ENCODE data around the gene DUSP19. TPM values are rescaled to one million over a fixed set of nuclear protein-coding genes. Genes with fewer than 3 reads are reported as not detected.

DUSP19 gene
- total RNA-seq, 1 experiment from 2014 or later = 3.6 TPM

GRCh38 chr2:183091954-183092345, 13.4 kb downstream of the DUSP19 start:
- H3K4me1 Mint-ChIP-seq (ENCODE audit: low read depth, unreplicated experiment) = peaks cover 6% of the 10 kb centered on the region
- intact Hi-C loops (cut with micrococcal nuclease; ENCODE audit: unreplicated experiment) = loop anchor here (1.0 to 5.0 kb wide), 2 partner anchors 14 to 110 kb away; partner anchors contain the start of gene DUSP19
- no peaks in the 10 kb centered on the region for H3K27me3 Mint-ChIP-seq (ENCODE audit: insufficient read depth, unreplicated experiment)
- H3K4me1 ChIP-seq = peaks cover 11% of the 10 kb centered on the region
- H3K9me3 Mint-ChIP-seq (ENCODE audit: unreplicated experiment) = no peaks in the 10 kb centered on the region
- H3K27me3 ChIP-seq (replicated peaks; ENCODE audit: control insufficient read depth, insufficient read depth, low read length) = no peaks in the 10 kb centered on the region
- POLR2A ChIA-PET = no interaction called here
- no peak for DNase-seq
- H3K36me3 Mint-ChIP-seq (ENCODE audit: insufficient read depth, unreplicated experiment) = no peaks in the 10 kb centered on the region
- H3K27ac Mint-ChIP-seq (ENCODE audit: unreplicated experiment) = no peak overlapping the region
- H3K9me3 ChIP-seq = peaks cover 4% of the 10 kb centered on the region; the same call in 1 of the 2 replicates
- TF ChIP-seq, protein P1, sequence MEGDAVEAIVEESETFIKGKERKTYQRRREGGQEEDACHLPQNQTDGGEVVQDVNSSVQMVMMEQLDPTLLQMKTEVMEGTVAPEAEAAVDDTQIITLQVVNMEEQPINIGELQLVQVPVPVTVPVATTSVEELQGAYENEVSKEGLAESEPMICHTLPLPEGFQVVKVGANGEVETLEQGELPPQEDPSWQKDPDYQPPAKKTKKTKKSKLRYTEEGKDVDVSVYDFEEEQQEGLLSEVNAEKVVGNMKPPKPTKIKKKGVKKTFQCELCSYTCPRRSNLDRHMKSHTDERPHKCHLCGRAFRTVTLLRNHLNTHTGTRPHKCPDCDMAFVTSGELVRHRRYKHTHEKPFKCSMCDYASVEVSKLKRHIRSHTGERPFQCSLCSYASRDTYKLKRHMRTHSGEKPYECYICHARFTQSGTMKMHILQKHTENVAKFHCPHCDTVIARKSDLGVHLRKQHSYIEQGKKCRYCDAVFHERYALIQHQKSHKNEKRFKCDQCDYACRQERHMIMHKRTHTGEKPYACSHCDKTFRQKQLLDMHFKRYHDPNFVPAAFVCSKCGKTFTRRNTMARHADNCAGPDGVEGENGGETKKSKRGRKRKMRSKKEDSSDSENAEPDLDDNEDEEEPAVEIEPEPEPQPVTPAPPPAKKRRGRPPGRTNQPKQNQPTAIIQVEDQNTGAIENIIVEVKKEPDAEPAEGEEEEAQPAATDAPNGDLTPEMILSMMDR (IDR thresholded peaks at IDR 0.05; ENCODE audit: insufficient read depth in 1 of 2, low read depth in 1 of 2, low read length in 1 of 2, severe bottlenecking in 1 of 2, unreplicated experiment in 1 of 2) = no peak
- H3K36me3 ChIP-seq (ENCODE audit: control insufficient read depth, insufficient read depth, low read length) = no peaks in the 10 kb centered on the region
- CTCF ChIA-PET = no interaction called here
- no peak overlapping the region for H3K4me3 ChIP-seq (ENCODE audit: low read depth, low read length)
- H3K4me3 Mint-ChIP-seq (ENCODE audit: unreplicated experiment) = no peak overlapping the region
- no TSS peak for BruUV-seq (replicated peaks)

- H3K36me3 ChIP-seq (ENCODE audit: control insufficient read depth, insufficient read depth, low read length) = no peaks in the 10 kb centered on the region
- H3K9me3 ChIP-seq = peaks cover 4% of the 10 kb centered on the region; the same call in 1 of the 2 replicates
- Mint-ChIP-seq H3K27ac (ENCODE audit: unreplicated experiment) (no peak overlapping the region), H3K9me3 (ENCODE audit: unreplicated experiment) (no peaks in the 10 kb centered on the region), H3K36me3 (ENCODE audit: insufficient read depth, unreplicated experiment) (no peaks in the 10 kb centered on the region), H3K27me3 (ENCODE audit: insufficient read depth, unreplicated experiment) (no peaks in the 10 kb centered on the region), H3K4me1 (ENCODE audit: low read depth, unreplicated experiment) (peaks cover 6% of the 10 kb centered on the region), H3K4me3 (ENCODE audit: unreplicated experiment) (no peak overlapping the region)
- CTCF ChIA-PET = interaction anchor here (0.6 to 1.3 kb wide), 4 partner anchors 327 to 427 kb away, joined by 3 to 5 read pairs (median 4); no protein-coding TSS in a partner anchor
- BruUV-seq (replicated peaks) = no TSS peak
- DNase-seq = peak in 1 of 2 experiments; percentile 14
- H3K4me3 ChIP-seq (ENCODE audit: low read depth, low read length) = no peak overlapping the region
- intact Hi-C loops (cut with micrococcal nuclease; ENCODE audit: unreplicated experiment) = loop anchor here (1.0 to 5.0 kb wide), 4 partner anchors 112 to 427 kb away; no protein-coding TSS in a partner anchor
- POLR2A ChIA-PET = no interaction called here
- TF ChIP-seq, protein P1 (IDR thresholded peaks at IDR 0.05; ENCODE audit: insufficient read depth in 1 of 2, low read depth in 1 of 2, low read length in 1 of 2, severe bottlenecking in 1 of 2, unreplicated experiment in 1 of 2) = peak in 1 of 2 experiments; percentile 12
- peaks cover 11% of the 10 kb centered on the region for H3K4me1 ChIP-seq
- no peaks in the 10 kb centered on the region for H3K27me3 ChIP-seq (replicated peaks; ENCODE audit: control insufficient read depth, insufficient read depth, low read length)
Measured at GRCh38 chr2:183093857-183094657, 15.5 kb downstream of the DUSP19 start.

GRCh38 chr2:183105402-183106134, 27.0 kb downstream of the DUSP19 start:
- Histone ChIP-seq H3K36me3 (ENCODE audit: control insufficient read depth, insufficient read depth, low read length) (no peaks in the 10 kb centered on the region), H3K27me3 (replicated peaks; ENCODE audit: control insufficient read depth, insufficient read depth, low read length) (no peaks in the 10 kb centered on the region), H3K9me3 (no peaks in the 10 kb centered on the region), H3K4me3 (ENCODE audit: low read depth, low read length) (no peak overlapping the region), H3K4me1 (no peaks in the 10 kb centered on the region)
- Mint-ChIP-seq H3K4me1 (ENCODE audit: low read depth, unreplicated experiment) (no peaks in the 10 kb centered on the region), H3K27ac (ENCODE audit: unreplicated experiment) (no peak overlapping the region), H3K36me3 (ENCODE audit: insufficient read depth, unreplicated experiment) (no peaks in the 10 kb centered on the region), H3K9me3 (ENCODE audit: unreplicated experiment) (no peaks in the 10 kb centered on the region), H3K27me3 (ENCODE audit: insufficient read depth, unreplicated experiment) (no peaks in the 10 kb centered on the region), H3K4me3 (ENCODE audit: unreplicated experiment) (no peak overlapping the region)
- TF ChIP-seq, protein P1 (IDR thresholded peaks at IDR 0.05; ENCODE audit: insufficient read depth in 1 of 2, low read depth in 1 of 2, low read length in 1 of 2, severe bottlenecking in 1 of 2, unreplicated experiment in 1 of 2) = no peak
- intact Hi-C loops (cut with micrococcal nuclease; ENCODE audit: unreplicated experiment) = no loop called here
- CTCF ChIA-PET = no interaction called here
- BruUV-seq (replicated peaks) = no TSS peak
- no peak for DNase-seq
- POLR2A ChIA-PET = no interaction called here
